NCI-H446 (cell line): ENCODE measurements around the gene OR2T27.
"Not testable (repeated sequence)": the region's sequence is repeated elsewhere in the genome, so short reads cannot be mapped to it uniquely, and the experiment has no call there.

Experiments
- DNase-seq, 2 experiments: peaks; one replicate each; lab custom pipeline; 2025; lab: John Stamatoyannopoulos, UW

OR2T27 gene

GRCh38 chr1:248640906-248641305 lies 14.4 kb downstream of the OR2T27 start:
- not testable (repeated sequence) for DNase-seq

DNA sequence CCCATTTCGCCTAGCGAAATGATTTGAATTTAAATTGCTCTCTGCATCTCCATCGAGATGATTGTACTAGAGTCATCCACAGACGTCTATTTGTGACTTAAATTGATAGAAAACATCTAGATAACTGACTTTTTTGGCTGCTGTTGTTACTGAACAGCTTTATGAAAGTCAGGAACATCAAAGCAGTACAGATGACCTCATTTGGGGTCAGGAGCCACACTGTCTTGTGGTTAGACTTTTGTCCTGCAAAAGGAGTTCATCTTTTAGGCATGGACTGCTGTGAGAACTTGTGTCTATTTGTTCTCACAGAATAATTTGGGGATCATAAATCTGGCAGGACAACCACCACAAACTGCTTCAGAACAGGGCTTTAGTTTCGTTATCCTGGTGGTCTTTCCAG lies 15.7 kb downstream of the OR2T27 start:
- DNase-seq, result not testable (repeated sequence)

DNA sequence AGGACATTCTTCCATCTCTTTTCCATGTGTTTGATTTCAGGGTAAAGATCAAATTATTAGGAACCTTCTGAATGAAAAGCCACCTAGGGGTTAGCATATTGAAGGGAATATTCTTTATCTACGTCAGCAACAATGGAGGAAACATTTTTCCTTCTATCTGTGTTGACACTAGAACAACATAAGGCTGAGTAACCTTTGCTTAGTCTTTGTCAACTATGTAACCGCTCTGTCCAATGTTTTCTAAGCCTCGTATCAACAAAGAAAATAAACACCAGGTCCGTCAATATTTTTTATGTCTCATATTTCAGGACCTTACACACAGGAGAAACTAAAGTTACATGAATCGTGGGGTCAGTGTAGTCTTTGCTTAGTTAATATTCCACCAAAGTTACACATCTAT lies 18.7 kb downstream of the OR2T27 start:
- not testable (repeated sequence) for DNase-seq

DNA sequence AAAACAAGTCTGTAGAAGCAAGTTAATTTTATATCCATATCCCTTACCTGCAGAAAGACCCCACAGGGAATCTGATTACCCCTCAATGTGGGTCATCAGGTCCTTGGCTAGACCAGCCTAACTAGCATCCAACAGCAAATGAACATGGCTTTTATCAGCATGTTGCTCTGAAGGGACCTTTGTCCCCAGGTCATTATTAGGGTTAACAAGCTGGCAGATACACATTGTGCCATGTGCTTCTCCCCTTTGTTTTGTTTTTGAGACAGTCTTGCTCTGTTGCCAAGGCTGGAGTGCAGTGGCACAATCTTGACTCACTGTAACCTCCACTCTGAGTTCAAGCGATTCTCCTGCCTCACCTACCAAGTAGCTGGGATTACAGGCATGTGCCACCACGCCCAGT lies 20.3 kb downstream of the OR2T27 start, which contains the start of gene OR2T11:
TSS of gene OR2T11 (minus strand) at position 101 of the 400 bp plus-strand sequence. CDS start 7,963 bp downstream, outside the sequence.
- DNase-seq, result not testable (repeated sequence)

GRCh38 chr1:248631354-248632008 lies 23.8 kb downstream of the OR2T27 start:
- no peak for DNase-seq

- DNase-seq, result no peak
These were observed 24.8 kb downstream of the OR2T27 start for GRCh38 chr1:248630551-248630950.

GRCh38 chr1:248627971-248628844 lies 27.1 kb downstream of the OR2T27 start:
- DNase-seq, result no peak

DNA sequence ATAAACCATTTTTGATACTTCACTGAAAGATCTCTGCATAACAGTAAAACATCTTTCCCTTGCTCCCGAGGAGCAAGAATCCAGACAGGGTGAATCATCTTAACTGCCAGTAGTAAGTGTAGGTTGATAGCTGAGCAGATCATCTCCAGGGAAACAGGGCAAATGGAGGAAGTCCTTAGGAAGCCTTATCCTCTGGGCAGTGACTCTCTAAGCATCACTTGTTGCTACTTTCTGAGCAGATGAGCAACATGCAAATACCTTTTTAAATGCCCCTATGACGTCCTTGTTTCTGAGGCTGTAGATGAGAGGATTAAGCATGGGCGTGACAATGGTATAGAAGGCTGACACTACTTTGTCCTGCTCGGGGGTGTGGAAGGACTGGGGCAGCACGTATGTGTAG lies 29.4 kb downstream of the OR2T27 start:
- no peak for DNase-seq

- no peak for DNase-seq
These were observed 30.2 kb downstream of the OR2T27 start for GRCh38 chr1:248625166-248625565.

DNA sequence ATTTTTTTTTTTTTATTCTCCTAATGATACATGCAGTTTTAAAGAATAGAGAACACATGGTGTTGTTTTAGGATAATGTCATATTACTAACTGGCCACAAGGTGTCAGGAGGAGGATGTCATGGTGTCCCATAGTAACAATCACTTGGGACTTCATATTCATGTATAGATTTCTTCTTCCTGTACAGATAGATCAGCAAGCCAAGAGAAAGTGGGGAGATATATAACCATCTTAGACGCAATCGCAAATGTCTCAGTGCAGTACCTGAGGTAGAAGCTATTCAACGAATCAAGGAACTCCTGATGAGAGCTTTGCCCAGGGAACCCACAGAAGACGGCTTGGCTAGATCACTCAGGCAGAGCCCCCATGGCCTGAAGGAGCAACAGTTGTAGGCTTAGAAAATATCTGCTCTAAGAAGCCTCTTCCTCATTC lies 32.7 kb downstream of the OR2T27 start:
- peak in 1 of 2 experiments; percentile 1 for DNase-seq

DNA sequence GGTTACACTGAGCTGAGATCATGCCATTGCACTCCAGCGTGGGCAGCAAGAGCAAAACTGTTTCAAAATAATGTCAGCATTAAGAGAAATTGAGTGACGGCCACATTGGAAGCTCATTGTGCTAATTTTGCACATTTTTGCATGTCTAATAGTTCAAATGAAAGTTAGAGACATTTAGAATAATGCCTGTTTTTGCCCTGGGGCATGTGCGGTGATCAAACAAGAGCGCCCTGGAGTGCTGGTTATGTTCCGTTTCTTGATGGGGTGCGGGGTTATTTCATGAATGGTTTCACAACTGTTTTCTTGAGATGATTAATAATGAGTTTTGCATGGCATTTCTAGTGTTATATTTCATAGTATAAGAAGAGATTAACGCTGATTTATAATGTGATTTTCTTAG lies 33.6 kb downstream of the OR2T27 start:
- no peak for DNase-seq

- peak in 1 of 2 experiments; percentile 48 for DNase-seq
These were observed 36.5 kb downstream of the OR2T27 start for GRCh38 chr1:248618878-248619277.

- no peak for DNase-seq
These were observed 37.2 kb downstream of the OR2T27 start for GRCh38 chr1:248618119-248618518.

DNA sequence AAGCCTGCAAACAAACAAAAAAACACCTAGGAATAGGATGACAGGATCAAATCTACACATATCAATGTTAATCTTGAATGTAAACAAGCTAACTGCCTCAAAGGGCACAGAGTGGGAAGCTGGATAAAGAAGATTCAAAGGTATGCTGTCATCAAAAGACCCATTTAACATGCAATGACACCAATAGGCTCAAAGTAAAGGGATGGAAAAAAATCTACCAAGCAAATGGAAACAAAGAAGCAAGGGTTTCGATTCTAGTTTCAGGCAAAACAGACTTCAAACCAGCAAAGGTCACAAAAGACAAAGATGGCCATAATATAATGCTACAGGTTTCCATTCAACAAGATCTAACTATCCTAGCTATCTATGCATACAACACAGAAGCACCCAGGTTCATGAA lies 41.6 kb downstream of the OR2T27 start:
- DNase-seq, result no peak

- no peak for DNase-seq
These were observed 43.4 kb downstream of the OR2T27 start for GRCh38 chr1:248611883-248612414.

DNA sequence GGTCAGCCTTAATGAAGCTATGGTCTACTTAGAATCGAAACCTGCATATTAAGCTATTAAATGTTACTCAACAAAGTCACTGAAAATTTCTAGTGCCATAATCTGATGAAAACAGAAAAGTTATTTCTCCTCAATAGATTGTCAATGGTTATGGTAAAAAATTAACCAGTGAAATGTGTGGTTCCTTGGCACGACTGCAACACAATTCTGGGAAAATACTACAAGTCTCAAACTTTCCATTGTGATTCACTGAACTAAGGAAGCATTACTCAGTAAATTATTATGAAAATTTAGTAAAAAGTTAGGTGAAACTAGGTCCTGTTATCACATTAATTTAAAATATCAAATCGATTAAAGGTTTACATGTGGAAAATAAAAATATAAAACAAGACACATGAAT lies 45.0 kb downstream of the OR2T27 start:
- DNase-seq, result no peak
